ENCODE results near the gene KLF1.
"Not testable (repeated sequence)": the region's sequence is repeated elsewhere in the genome, so short reads cannot be mapped to it uniquely, and the experiment has no call there.

The KLF1 gene

DNA sequence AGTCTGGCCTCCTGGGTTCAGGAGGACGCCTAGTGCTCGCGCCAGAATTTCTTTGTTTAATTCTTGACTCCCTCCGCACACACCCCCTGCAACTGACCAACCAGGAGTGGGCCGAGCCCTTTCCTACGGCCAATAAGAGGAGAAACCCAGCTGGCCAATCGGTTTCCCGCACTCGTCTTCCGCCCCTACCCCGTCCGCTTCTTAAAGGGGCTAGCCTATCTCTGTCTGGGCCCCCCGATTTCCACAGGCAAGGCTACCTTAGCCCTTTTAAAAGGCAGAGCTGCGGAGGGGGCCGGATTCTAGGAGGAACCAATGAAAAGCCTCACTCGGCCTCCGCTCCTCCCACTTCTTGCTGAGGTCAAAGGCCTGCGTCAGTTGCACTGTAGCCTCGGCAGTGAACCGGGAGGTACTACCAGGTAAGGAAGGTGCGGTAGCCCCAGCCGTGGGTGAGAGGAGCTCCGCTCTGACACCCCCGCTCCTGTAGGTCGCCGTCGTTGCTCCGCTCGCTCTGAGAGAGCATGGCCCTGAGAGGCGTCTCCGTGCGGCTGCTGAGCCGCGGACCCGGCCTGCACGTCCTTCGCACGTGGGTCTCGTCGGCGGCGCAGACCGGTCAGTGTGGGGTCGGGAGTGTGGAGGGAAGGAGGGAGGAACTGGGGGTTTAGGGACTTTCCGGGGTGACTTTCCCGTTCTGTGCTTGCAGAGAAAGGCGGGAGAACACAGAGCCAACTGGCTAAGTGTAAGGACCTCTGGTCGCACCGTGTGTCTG, 4.0 kb upstream of the KLF1 start, which contains the start of gene GCDH:
Gene GCDH, plus strand, starts transcription at position 374 of the 766 bp plus-strand sequence. Its CDS starts 145 bp downstream, at position 519.
- peak; percentile 100 for DNase-seq

DNA sequence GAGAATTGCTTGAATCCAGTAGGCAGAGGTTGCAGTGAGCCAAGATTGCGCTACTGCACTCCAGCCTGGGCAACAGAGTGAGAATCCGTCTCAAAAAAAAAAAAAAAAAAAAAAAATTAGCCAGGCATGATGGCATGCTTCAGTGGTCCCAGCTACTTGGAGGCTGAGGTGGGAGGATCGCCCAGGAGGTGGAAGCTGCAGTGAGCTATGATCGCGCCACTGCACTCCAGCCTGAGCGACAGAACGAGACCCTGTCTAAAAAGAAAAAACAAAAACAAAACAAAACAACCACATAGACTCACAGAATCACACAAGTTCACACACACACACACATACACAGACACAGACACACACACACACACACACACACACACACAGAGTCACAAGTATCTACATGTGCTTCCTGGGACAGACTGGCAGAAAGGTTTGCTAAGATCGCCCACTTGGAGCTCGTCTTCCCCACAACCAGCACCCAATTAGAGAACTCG, 3.3 kb upstream of the KLF1 start:
- DNase-seq: not testable (repeated sequence)

DNA sequence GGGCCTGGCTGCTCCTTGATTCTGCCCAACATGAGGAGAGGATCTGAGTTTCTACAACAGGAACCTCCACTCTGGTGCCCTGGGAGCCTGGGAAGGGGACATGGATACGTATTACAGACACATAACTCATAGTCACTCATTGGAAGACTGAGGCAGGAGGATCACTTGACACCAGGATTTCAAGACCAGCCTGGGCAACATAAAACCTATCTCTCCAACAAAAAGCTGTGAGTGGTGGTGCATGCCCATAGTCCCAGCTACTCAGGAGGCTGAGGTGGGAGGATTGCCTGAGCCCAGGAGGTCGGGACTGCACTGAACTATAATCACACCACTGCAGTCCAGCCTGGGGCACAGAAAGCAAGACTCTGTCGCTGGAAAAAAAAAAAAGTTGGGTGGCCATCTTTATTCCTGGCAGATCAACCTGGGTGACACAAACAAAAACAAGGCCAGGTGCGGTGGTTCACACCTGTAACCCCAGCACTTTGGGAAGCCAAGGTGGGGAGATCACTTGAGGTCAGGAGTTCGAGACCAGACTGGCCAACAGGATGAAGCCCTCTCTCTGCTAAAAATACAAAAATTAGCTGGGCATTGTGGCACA, 1.1 kb upstream of the KLF1 start:
- no peak for DNase-seq

DNA sequence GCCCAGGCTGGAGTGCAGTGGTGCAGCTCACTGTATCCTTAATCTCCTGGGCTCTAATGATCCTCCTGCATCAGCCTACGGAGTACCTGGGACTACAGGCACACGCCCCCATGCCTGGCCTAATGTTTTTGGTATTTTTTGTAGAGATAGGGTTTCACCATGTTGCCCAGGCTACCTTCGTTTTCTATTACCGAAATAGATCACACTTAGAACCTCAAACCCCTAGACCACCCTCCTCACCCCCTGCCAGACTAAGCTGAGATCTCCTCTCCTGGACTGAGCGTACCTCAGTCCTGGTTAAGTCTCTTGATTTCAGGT, 391 bp downstream of the KLF1 start:
- no peak for DNase-seq

DNA sequence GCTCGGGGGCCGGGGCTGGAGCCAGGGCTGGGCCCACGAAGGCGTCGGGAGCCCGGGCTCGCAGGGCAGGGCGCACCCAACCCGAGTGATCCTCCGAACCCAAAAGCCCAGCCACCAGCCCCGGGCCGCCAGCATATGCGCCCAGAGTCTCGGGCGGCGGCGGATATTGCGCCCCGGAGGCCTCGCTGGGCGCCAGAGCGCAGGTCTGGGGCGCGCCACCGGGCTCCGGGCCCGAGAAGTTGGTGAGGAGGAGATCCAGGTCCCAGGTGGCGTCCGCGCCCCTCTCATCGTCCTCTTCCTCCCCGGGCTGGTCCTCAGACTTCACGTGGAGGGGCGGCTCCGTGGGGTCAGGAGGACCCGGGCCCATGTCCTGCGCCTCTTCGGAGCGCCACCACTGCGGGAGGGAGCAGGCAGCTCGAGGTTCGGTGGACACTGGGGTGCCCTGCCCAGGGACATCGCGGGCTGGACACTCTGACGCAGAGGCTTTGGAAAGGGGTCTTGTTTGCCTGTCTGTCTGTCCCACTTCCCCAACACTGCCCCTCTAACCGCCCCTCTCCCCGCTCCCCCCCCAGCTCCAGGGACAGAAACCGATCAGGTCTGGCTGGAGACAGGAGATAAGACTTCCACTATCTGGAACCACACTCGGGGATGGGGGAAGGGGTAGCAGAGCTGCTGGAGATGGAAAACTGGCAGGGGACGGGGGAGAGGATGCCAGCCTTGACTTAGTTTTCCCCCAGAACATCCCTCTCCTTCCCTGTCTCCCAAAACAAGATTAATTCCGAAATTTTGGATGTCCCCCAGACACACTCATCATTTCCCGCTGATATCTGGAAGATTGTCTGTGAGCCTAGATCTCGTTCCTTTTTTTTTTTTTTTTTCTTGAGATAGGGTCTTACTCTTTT, 1.0 kb downstream of the KLF1 start:
- no peak for DNase-seq

DNA sequence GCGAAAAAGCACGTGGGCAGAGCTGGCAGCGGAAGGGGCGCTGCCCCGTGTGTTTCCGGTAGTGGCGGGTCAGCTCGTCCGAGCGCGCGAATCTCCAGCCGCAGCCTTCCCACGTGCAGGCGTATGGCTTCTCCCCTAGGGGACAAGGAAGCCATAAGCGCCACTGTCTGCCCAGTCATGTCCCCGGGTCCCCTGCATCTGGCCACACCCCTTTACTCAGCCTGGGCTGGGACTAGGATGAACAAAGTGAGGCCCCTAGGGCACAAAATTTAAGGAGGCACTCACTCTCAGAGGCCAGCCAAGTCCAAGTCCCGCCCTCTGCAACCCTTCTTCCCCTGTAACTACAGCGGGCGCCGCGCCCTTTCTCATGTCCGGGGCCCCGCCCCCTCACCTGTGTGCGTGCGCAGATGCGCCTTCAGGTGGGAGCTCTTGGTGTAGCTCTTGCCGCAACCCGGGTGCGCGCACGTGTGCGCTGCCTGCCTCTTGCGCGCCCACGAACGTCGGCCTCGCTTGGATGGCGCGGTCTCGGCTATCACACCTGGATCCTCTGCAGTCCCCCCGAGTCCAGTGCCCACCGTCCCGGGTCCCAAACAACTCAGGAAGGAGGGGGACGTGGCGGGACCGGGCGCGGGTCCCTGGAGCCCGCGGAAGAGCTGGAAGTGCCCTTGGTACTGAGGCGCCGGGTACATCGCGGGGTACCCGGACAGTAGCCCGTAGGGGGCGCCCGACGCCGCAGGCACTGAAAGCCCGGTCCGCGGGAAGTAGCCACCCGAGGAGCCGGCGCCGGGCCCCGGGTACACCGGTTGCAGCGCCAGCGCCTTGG, 1.9 kb downstream of the KLF1 start:
- DNase-seq: peak; percentile 87

DNA sequence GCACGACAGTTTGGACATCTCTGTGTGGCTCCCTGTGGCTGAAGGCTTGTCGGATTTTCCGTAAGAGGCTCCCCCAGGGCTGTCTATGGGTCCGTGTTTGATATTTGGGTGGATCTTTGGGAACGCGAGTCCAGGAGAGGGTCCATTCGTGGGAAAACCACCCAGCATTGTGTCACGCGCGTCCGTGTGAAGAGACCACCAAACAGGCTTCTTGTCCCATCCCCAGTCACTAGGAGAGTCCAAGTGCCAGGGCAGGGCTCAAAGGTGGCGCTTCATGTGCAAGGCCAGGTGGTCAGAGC, 2.4 kb downstream of the KLF1 start:
- DNase-seq: no peak

DNA sequence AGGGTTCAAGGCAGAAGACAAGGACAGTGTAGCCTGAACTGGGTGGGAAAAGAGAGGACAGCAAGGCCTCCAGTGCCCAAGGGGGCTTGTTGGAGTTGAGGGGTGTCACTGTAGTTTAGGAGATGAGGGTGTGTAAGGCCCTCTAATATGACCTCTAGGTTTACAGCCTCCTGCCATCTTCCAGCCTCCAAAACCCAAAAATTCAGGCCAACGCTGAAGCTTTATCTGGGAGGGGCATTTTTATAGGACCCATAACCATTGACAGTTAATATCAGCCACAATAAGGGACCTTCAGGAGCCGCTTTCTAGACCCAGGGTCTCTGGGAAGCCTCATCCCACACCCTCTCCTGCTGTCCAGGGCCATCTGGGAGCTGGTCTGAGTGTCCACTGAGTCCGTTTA, 2.8 kb downstream of the KLF1 start:
- DNase-seq: no peak

DNA sequence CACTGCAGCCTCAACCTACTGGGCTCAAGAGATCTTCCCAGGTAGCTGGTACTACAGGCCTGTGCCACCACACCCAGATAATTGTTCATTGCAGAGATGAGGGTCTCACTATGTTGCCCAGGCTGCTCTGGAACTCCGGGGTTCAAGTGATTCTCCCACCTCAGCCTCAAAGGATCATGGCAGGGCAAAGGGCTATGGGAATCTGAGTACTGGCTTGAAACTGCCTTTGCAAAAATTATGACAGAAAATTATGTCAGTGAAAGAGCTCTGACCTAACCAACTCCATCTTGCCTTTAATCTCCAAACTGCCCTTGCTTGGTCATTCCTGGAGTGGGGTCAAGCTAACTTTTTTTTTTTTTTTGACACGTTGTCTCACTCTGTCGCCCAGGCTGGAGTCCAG, 4.4 kb downstream of the KLF1 start:
- no peak for DNase-seq

DNA sequence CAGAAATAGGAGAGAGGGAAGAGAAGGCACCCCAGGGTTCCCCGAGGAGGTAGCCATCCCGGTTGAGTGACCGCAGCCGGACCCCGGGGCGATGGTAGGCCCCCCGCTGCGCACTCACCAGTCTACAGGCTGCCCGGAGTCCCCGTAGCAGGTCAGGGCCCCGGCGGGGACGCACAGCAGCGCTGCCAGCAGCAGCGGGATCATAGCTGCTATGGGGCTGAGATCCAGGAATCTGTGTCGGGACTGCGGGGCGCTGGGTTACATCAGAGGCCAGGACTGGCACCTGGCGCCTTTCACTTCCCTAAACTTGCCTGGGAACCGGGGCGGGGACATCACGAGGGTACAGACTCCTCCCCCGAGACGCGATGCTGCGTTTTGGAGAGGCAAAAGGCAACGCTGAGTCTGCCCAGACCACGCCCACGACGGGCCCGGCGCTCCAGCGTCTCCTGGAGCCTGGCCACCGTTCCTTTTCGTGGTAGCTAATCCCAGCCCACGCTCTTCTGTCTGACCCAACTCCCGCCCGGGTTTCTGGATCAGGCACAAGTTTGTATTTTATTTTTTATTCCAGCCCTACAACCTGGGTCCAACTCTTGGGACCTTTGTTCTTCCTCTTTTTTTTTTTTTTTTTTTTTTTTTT, 5.7 kb downstream of the KLF1 start, which contains the start of gene DNASE2:
Gene DNASE2, minus strand, starts transcription at position 278 of the 637 bp plus-strand sequence. Its CDS starts 74 bp downstream, at position 204.
- DNase-seq: peak; percentile 99

DNA sequence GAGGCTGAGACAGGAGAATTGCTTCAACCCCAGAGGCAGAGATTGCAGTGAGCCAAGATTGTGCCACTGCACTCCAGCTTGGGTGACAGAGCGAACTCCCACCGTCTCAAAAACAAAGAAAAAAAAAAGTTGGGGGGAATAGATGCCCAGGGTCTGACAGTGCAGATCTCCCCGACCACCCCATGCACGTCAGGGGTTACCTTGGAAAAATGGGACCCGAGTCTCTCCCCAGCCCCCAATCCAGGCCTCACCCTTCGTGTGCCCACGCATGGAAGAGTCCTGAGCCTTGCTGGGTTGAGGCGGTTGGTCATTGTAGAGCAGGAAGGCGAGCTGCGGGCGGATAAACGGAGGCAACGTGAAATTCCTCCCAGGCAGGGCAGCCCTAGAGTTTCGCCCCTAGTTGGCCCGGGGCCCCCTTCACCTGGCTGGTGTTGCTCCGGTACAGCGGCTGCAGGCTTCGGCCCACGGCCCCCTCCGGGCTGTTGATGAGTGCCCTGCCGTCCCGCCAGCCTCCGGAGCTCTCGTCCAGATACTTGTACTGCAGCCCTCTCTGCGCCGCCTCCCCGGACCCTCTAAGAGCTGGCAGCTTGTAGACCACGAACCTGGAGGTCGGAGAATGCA, 6.3 kb downstream of the KLF1 start:
- peak; percentile 61 for DNase-seq

DNA sequence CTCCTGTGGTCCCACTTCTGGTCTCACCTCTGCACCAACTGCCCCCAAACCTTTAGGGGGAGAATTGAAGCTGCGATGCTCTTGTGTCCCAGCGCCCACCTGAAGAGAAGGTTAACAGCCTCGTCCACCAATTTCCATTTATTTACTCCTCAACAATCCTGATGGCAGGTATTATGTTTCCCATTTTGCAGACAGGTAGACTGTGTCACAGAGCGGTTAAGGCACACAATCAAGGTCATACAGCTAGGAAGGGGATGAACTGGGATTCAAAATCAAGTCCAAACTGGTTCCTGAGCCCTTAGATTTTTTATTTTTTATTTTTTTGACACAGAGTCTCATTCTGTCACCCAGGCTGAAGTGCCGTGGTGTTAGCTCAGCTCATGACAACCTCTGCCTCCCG, 11.9 kb downstream of the KLF1 start:
- no peak for DNase-seq

DNA sequence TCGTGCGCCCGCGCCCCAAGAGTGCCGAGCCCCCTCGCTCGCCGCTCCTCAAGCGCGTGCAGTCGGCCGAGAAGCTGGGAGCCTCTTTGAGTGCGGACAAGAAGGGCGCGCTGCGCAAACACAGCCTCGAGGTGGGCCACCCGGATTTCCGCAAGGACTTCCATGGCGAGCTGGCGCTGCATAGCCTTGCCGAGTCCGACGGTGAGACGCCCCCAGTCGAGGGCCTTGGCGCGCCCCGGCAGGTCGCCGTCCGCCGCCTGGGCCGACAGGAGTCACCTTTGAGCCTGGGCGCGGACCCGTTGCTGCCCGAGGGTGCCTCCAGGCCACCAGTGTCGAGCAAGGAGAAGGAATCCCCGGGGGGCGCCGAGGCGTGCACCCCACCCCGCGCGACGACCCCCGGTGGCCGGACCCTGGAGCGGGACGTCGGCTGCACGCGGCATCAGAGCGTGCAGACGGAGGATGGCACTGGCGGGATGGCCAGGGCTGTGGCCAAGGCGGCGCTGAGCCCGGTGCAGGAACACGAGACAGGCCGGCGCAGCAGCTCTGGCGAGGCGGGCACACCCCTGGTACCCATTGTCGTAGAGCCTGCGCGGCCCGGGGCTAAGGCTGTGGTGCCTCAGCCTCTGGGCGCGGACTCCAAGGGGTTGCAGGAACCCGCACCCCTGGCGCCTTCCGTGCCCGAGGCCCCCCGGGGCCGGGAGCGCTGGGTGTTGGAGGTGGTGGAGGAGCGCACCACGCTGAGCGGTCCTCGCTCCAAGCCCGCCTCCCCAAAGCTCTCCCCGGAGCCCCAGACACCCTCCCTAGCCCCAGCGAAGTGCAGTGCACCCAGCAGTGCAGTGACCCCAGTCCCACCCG, 12.9 kb downstream of the KLF1 start:
- no peak for DNase-seq

DNA sequence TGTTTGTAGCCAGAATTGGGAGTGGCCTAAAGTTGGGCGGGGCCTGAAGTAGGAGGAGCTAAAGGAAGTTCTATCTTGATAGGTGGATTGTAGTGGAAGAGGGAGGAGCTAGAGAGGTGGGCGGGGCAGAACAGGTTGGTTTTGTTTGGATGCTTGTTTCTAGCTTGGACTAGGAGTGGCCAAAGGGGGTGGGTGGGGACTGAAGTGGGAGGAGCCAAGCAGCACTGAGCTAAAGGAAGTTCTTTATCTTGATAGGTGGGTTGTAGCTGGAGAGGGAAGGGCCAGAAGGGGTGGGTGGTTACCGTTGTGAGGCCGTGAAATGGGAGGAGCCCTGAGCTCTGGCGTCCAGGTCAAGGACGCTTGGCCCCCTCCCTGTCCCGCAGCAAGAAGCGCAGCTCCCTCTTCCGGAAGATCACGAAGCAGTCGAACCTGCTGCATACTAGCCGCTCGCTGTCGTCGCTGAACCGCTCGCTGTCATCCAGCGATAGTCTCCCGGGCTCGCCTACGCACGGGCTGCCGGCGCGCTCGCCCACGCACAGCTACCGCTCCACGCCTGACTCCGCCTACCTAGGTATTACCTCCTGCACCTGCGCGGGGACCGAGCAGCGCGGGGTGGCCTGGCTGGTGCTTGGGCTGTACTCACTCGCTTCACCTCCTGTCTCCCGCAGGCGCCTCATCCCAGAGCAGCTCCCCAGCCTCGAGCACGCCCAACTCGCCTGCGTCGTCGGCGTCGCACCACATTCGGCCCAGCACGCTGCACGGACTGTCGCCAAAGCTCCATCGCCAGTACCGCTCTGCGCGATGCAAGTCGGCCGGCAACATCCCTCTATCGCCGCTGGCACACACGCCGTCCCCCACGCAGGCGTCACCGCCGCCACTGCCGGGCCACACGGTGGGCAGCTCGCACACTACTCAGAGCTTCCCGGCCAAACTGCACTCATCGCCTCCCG, 13.8 kb downstream of the KLF1 start:
- DNase-seq: peak; percentile 56

DNA sequence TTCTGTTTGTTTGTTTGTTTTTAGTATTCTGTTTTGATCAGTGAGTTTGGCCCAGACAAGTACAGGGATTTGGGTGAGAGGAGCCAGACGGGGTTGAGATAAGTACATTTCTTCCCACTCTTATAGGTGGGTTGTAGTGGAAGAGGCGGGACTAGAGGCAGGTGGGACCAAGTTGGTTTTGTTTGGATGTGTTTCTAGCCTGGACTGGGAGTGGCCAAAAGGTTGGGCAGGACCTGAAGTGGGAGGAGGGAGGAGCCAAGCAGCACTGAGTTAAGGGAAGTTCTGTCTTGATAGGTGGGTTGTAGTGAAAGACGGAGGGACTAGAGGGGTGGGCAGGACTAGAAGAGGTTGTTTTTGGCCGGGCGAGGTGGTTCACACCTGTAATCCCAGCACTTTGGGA, 14.7 kb downstream of the KLF1 start:
- peak; percentile 50 for DNase-seq

DNA sequence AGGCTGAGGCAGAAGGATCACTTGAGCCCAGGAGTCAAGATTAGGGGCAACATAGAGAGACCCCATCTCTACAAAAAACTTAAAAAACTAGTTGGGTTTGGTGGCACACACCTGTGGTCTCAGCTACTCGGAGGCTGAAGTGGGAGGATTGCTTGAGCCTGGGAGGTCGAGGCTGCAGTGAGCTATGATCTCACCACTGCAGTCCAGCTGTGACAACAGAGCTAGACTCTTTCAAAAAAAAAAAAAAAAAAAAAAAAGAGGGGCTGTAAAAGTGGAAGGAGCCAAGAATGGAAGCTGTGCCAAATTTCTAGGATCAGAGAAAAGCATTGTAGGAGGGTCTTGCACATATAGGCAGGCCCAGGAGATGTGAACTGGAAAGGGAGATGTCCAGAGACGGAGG, 15.3 kb downstream of the KLF1 start:
- no peak for DNase-seq

DNA sequence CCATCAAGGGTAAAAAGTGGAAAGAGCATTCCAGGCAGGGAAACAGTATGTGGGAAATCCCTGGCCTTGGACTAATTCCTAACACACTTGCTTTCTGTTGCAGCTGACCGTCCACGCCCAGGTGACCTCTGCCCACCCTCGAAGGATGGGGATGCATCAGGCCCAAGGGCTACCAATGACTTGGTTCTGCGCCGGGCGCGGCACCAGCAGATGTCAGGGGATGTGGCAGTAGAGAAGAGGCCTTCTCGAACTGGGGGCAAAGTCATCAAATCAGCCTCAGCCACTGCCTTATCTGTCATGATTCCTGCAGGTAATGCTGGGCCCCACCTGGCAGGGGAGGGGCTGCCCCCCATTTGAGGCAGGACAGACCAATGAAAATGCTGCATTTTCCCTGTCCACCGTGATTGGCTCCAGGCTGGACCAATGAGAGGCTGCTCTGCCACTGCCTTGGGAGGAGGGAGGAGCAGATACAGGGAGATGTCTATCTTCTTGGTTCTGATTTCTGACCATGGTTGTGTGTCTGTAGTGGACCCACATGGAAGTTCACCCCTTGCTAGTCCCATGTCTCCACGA, 18.4 kb downstream of the KLF1 start:
- DNase-seq: peak; percentile 60

DNA sequence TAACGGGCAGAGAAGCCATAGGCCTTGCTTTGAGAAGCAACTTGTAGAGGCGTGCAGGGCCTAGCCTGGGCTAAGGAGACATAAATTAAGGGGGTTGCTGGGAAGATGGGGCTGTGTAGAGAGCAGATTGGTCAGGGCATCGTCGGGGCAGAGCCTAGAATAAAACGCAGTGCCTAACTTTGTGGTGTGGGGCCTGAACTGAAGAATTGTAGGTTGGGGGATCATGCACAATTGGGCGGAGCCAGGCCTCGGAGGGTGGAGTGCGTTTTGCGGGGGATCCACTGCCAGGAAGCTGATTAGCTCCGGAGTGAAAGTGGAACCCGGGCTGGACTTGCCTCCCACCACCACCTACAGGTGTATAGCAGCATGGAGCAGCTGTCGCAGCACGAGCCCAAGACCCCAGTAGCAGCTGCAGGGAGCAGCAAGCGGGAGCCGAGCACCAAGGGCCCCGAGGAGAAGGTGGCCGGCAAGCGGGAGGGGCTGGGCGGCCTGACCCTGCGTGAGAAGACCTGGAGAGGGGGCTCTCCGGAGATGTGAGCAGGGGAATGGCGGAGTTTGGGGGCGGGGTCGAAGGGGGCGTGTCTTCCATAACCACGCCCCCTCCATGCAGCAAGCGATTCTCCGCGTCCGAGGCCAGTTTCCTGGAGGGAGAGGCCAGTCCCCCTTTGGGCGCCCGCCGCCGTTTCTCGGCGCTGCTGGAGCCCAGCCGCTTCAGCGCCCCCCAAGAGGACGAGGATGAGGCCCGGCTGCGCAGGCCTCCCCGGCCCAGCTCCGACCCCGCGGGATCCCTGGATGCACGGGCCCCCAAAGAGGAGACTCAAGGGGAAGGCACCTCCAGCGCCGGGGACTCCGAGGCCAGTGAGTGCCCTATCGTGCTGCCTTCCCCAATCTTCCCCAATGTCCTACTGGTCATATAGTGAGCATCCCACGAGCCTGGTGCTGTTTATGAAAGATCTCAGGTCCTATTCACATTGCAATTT, 19.6 kb downstream of the KLF1 start:
- peak; percentile 90 for DNase-seq

Data from NCI-H82 (cell line).